ENCODE data around the gene BUD23. TPM values are rescaled to one million over a fixed set of nuclear protein-coding genes. Genes with fewer than 3 reads are reported as not detected.

Gene BUD23, protein sequence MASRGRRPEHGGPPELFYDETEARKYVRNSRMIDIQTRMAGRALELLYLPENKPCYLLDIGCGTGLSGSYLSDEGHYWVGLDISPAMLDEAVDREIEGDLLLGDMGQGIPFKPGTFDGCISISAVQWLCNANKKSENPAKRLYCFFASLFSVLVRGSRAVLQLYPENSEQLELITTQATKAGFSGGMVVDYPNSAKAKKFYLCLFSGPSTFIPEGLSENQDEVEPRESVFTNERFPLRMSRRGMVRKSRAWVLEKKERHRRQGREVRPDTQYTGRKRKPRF
- total RNA-seq: 10 to 100 TPM; 34.3 to 43.3 TPM

DNA sequence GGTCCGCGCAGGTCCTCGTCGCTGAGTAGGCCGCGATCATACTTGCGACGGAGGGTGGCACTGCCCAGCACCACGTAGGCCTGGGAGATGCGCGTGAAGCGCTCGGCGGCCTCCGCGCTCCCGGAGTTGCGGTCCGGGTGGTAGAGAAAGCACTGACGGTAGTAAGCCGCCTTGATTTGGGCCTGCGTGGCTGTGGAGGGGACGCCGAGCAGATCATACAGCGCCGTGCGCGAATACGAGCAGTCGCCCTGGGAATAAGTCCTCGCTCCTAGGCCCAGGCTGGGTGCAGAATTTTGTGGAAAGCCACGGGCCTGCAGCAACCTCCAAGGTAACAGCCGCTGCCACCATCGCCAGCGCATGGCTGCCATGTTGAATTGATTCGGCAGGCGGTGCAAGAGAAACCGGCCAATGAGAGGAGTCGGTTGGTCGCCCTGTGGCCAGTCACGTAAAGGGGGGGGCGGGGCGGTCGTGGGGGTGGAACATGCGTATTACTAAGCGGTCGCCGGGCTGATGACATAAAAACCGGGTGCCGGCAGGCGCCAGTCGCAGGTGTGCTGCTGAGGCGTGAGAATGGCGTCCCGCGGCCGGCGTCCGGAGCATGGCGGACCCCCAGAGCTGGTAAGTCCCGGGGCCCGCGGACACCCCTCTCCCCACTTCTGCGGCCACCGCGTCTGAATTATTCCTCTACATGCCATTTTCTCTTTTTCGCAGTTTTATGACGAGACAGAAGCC, at the start of gene BUD23, which contains the start of gene DNAJC30:
BUD23 (plus strand) TSS at position 542 of the 732 bp plus-strand sequence; CDS start at position 571, 29 bp downstream.
DNAJC30 (minus strand) TSS at position 398 of the 732 bp plus-strand sequence; CDS start at position 368, 30 bp downstream.
- H3K4me3 ChIP-seq: peak within 1 kb of the TSS; percentile 98 to 100
- no peaks in the 10 kb centered on the region for H3K9me3 ChIP-seq
- TF ChIP-seq, protein P1, sequence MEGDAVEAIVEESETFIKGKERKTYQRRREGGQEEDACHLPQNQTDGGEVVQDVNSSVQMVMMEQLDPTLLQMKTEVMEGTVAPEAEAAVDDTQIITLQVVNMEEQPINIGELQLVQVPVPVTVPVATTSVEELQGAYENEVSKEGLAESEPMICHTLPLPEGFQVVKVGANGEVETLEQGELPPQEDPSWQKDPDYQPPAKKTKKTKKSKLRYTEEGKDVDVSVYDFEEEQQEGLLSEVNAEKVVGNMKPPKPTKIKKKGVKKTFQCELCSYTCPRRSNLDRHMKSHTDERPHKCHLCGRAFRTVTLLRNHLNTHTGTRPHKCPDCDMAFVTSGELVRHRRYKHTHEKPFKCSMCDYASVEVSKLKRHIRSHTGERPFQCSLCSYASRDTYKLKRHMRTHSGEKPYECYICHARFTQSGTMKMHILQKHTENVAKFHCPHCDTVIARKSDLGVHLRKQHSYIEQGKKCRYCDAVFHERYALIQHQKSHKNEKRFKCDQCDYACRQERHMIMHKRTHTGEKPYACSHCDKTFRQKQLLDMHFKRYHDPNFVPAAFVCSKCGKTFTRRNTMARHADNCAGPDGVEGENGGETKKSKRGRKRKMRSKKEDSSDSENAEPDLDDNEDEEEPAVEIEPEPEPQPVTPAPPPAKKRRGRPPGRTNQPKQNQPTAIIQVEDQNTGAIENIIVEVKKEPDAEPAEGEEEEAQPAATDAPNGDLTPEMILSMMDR (IDR thresholded peaks at IDR 0.05): peak in 2 of 7 experiments; percentile 18 to 31
- peak; percentile 72 to 89 (median 82) for TF ChIP-seq POLR2A (IDR thresholded peaks at IDR 0.05)
- peak within 1 kb of the TSS; percentile 82 to 95 (median 91) for H3K27ac ChIP-seq
- intact Hi-C loops (cut with DNase I): no loop called here
- DNase-seq (peak; percentile 98 to 99 (median 98)), ATAC-seq (peak; percentile 99)
- peaks cover 0 to 5% of the 10 kb centered on the region in 2 donors for H3K36me3 ChIP-seq (replicated peaks in 1 of 2; ENCODE audit: insufficient read depth in 1 of 2, low read depth in 2 of 2)
- 0% methylated on average over 19 to 67 of the region's 68 CpGs for WGBS, 2 donors
- H3K27me3 ChIP-seq: no peaks in the 10 kb centered on the region
- peaks cover 45% of the 10 kb centered on the region for H3K4me1 ChIP-seq

DNA sequence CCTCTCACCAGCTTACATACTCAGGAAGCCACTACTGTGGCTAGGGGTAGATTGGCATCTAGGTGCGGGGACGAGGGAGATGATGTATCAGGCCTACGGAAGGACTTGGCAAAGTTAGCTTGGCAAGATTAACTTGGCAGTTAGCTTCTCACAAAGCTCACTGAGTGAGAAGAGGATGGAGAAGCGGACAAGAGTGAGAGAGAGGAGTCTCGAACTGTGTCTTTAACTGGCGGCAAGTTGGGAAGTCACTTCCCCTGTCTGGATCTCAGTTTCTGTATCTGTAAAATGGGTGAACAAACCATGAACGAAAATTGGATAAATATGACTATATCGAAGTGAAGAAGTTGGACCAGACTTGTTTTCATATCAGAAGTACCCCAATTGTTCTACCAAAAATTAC, 49.6 kb upstream of the BUD23 start:
- WGBS, 2 donors: 72 to 75% methylated on average over 8 of the region's 8 CpGs
- ATAC-seq: no peak
- intact Hi-C loops (cut with DNase I): no loop called here
- no peaks in the 10 kb centered on the region for H3K36me3 ChIP-seq (replicated peaks in 1 of 2; ENCODE audit: insufficient read depth in 1 of 2, low read depth in 2 of 2)
- H3K9me3 ChIP-seq: no peaks in the 10 kb centered on the region
- H3K4me1 ChIP-seq: peaks cover 5% of the 10 kb centered on the region
- no peak for DNase-seq
- no peaks in the 10 kb centered on the region for H3K27me3 ChIP-seq
- TF ChIP-seq, protein P1 (IDR thresholded peaks at IDR 0.05): no peak
- TF ChIP-seq POLR2A (IDR thresholded peaks at IDR 0.05): no peak
- no peak overlapping the region for H3K4me3 ChIP-seq
- no peak overlapping the region for H3K27ac ChIP-seq

DNA sequence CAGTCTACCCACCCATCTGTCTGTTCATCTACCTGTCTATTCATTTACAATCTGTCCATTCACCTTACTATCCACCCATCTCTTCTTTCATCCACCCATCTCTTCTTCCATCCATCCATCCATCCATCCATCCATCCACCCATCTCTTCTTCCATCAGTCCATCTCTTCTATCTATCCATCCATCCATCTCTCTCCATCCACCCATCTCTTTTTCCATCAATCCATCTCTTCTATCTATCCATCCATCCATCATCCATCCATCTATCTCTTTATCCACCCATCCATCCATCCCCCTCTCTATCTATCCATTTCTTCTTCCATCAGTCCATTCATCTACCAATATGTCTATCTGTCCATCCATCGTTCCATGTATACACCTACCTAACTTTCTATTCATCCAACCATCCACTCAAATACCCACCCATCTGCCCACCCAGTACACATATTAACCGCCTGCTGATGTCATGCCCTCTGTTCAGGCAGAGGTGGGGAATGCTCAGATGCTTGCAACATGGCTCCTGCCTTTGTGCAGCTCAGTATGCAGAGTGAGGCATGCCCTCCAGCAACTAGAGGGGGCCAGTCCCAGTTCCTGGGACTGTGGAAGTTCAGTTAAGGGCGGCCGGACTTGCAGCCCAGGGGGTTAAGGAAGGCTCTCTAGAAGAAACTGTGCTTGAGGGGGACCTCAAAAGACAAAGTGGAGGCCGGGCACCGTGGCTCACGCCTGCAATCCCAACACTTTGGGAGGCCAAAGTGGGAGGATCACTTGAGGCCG, 47.8 kb upstream of the BUD23 start:
- no peak overlapping the region for H3K4me3 ChIP-seq
- peaks cover 5% of the 10 kb centered on the region for H3K4me1 ChIP-seq
- no peak for TF ChIP-seq POLR2A (IDR thresholded peaks at IDR 0.05)
- TF ChIP-seq, protein P1 (IDR thresholded peaks at IDR 0.05): no peak
- 81 to 85% methylated on average over 8 of the region's 8 CpGs for WGBS, 2 donors
- ATAC-seq (no peak), DNase-seq (no peak)
- intact Hi-C loops (cut with DNase I): no loop called here
- H3K27ac ChIP-seq: no peak overlapping the region
- H3K9me3 ChIP-seq: no peaks in the 10 kb centered on the region
- H3K36me3 ChIP-seq (replicated peaks in 1 of 2; ENCODE audit: insufficient read depth in 1 of 2, low read depth in 2 of 2): no peaks in the 10 kb centered on the region
- H3K27me3 ChIP-seq: no peaks in the 10 kb centered on the region

DNA sequence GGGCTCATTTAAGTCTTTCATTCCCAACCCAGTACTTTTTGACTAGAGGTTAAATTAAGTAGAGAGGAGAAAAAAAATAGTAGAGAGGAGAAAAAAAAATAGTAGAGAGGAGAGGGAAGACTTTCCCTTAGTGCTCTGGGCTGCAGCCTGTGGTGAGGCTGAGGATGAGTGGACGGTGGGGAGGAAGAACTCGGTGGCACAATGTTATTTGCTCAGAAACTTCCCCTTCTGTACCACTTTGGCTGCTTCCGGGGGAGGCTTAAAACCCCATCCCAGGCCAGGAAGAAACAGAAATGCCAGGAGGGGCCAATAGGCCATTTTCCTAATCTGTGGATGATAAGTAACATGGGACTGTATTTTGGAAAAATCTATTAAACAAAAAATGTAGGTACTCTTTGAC, 44.5 kb upstream of the BUD23 start:
- DNase-seq (no peak), ATAC-seq (no peak)
- WGBS, 2 donors: 46 to 83% methylated on average over 3 of the region's 3 CpGs
- intact Hi-C loops (cut with DNase I): no loop called here
- Histone ChIP-seq H3K4me3 (no peak overlapping the region), H3K27me3 (no peaks in the 10 kb centered on the region), H3K36me3 (replicated peaks in 1 of 2; ENCODE audit: insufficient read depth in 1 of 2, low read depth in 2 of 2) (no peaks in the 10 kb centered on the region), H3K4me1 (peaks cover 5% of the 10 kb centered on the region), H3K27ac (no peak overlapping the region), H3K9me3 (no peaks in the 10 kb centered on the region)
- no peak for TF ChIP-seq POLR2A (IDR thresholded peaks at IDR 0.05)
- TF ChIP-seq, protein P1 (IDR thresholded peaks at IDR 0.05): no peak
